H1 (cell line): ENCODE measurements around the gene MUC16. TPM values are rescaled to one million over a fixed set of nuclear protein-coding genes. Genes with fewer than 3 reads are reported as not detected.

ENCODE experiments used
- CTCF ChIA-PET: fragments of 300-600 bp; sonication (Branson Sonifier 250); formaldehyde crosslinking; loops from one replicate; lab custom pipeline; 2021; ENCODE audit not compliant: partially characterized antibody; lab: Charles Lee
- POLR2A ChIA-PET: fragments of 300-600 bp; sonication (Branson Sonifier 250); formaldehyde crosslinking; loops from one replicate; lab custom pipeline; 2021; ENCODE audit warnings: inconsistent platforms; ENCODE audit not compliant: partially characterized antibody; lab: Charles Lee
- DNase-seq, 2 experiments: peaks; one replicate each; pipeline versions ENCODE4 v3.0.0 to v3.0.0-alpha.2; 2010 to 2022; ENCODE audit warnings: low spot score in 2 of 2, low read depth in 1 of 2, mixed read lengths in 1 of 2
- FAIRE-seq: peaks from 2 replicates; lab custom pipeline; 2011; peaks lifted over from hg19 to GRCh38; lab: Jason Lieb, UNC
- H2AFZ ChIP-seq: 2 replicates; pipeline ENCODE4 v1.8.1; 2012; ENCODE audit warnings: low read length, inconsistent platforms
- H2AK5ac ChIP-seq: 2 replicates; pipeline ENCODE4 v1.6.1; 2013; ENCODE audit warnings: low read depth, low read length
- H2BK120ac ChIP-seq: replicated peaks from 2 replicates; pipeline ENCODE3; 2013; ENCODE audit warnings: low read depth, low read length, inconsistent platforms
- H2BK12ac ChIP-seq: 2 replicates; pipeline ENCODE4 v1.6.1; 2013; ENCODE audit warnings: low read depth, low read length
- H2BK15ac ChIP-seq: 2 replicates; pipeline ENCODE4 v1.6.1; 2013; ENCODE audit warnings: low read length
- H2BK20ac ChIP-seq: 2 replicates; pipeline ENCODE4 v1.6.1; 2013; ENCODE audit warnings: low read length
- H2BK5ac ChIP-seq: 2 replicates; pipeline ENCODE4 v1.6.1; 2013; ENCODE audit warnings: low read depth, low read length
- H3K14ac ChIP-seq: 2 replicates; pipeline ENCODE4 v1.6.1; 2013; ENCODE audit warnings: inconsistent platforms; ENCODE audit not compliant: insufficient read length
- H3K18ac ChIP-seq: 2 replicates; pipeline ENCODE4 v1.6.1; 2013; ENCODE audit warnings: low read length; ENCODE audit errors: extremely low read depth
- H3K23ac ChIP-seq: 2 replicates; pipeline ENCODE4 v1.6.1; 2013; ENCODE audit warnings: inconsistent platforms; ENCODE audit not compliant: insufficient read length
- H3K23me2 ChIP-seq: 2 replicates; pipeline ENCODE4 v1.6.1; 2013; ENCODE audit warnings: low read depth, low read length
- H3K27ac ChIP-seq: 2 replicates; pipeline ENCODE4 v1.6.1; 2011; ENCODE audit warnings: low read depth, low read length, inconsistent platforms
- H3K27me3 ChIP-seq, 4 experiments: replicated peaks in 1 of 4; 1 replicate in 1 of 4; 2 replicates in 3 of 4; pipeline versions ENCODE4 v1.6.1 to v1.8.1; 2011 to 2013; ENCODE audit warnings: low read length in 3 of 4, mild to moderate bottlenecking in 3 of 4, inconsistent platforms in 2 of 4, mixed read lengths in 2 of 4, moderate library complexity in 1 of 4; ENCODE audit not compliant: control insufficient read depth in 3 of 4, insufficient read depth in 3 of 4; ENCODE audit errors: extremely low read depth in 1 of 4
- H3K36me3 ChIP-seq, 4 experiments: 2 replicates each; pipeline versions ENCODE4 v1.6.1 to v1.8.1; 2011 to 2013; ENCODE audit warnings: mild to moderate bottlenecking in 4 of 4, low read length in 3 of 4, moderate library complexity in 2 of 4, control low read depth in 1 of 4, inconsistent platforms in 1 of 4; ENCODE audit not compliant: insufficient read depth in 4 of 4, control insufficient read depth in 2 of 4
- H3K4ac ChIP-seq: replicated peaks from 2 replicates; pipeline ENCODE3; 2013; ENCODE audit warnings: low read length, low read depth, mixed read lengths, inconsistent platforms; ENCODE audit not compliant: insufficient read length
- H3K4me1 ChIP-seq, 4 experiments: replicated peaks in 1 of 4; 1 replicate in 1 of 4; 2 replicates in 3 of 4; pipeline versions ENCODE4 v1.6.1 to v1.8.1; 2011 to 2013; ENCODE audit warnings: low read length in 3 of 4, inconsistent platforms in 2 of 4, mixed read lengths in 1 of 4; ENCODE audit not compliant: insufficient read depth in 4 of 4, control insufficient read depth in 3 of 4
- H3K4me2 ChIP-seq, 2 experiments: 2 replicates each; pipeline versions ENCODE4 v1.6.1 to v1.8.1; 2011 to 2013; ENCODE audit warnings: low read depth in 2 of 2, low read length in 2 of 2, control low read depth in 1 of 2, inconsistent platforms in 1 of 2, mild to moderate bottlenecking in 1 of 2; ENCODE audit not compliant: insufficient read depth in 1 of 2
- H3K4me3 ChIP-seq, 4 experiments: fragments of 200-600, 300-600 bp in 1 of 4; sonication (generic), shearing (Covaris generic), sonication (Bioruptor Twin) in 1 of 4; 2 replicates each; pipeline versions ENCODE4 v1.5.1 to v1.8.1; 2011 to 2016; ENCODE audit warnings: low read length in 4 of 4, low read depth in 3 of 4, control low read depth in 2 of 4, inconsistent platforms in 2 of 4, mild to moderate bottlenecking in 2 of 4, mixed read lengths in 1 of 4, moderate library complexity in 1 of 4; ENCODE audit not compliant: insufficient read depth in 2 of 4; ENCODE audit errors: extremely low read depth in 1 of 4
- H3K56ac ChIP-seq: replicated peaks from 2 replicates; pipeline ENCODE3; 2013; ENCODE audit warnings: low read depth, mild to moderate bottlenecking, mixed read lengths, low read length, inconsistent platforms; ENCODE audit not compliant: insufficient read length
- H3K79me1 ChIP-seq: 2 replicates; pipeline ENCODE4 v1.6.1; 2013; ENCODE audit warnings: low read depth, low read length, control low read depth
- H3K79me2 ChIP-seq, 2 experiments: 2 replicates each; pipeline versions ENCODE4 v1.6.1 to v1.8.1; 2012 to 2013; ENCODE audit warnings: low read length in 2 of 2, mild to moderate bottlenecking in 2 of 2, inconsistent platforms in 1 of 2; ENCODE audit not compliant: insufficient read depth in 2 of 2, control insufficient read depth in 1 of 2
- H3K9ac ChIP-seq, 4 experiments: replicated peaks in 1 of 4; 1 replicate in 1 of 4; 2 replicates in 3 of 4; pipeline versions ENCODE4 v1.6.1 to v1.8.1; 2011 to 2013; ENCODE audit warnings: low read depth in 3 of 4, low read length in 3 of 4, control low read depth in 2 of 4, mild to moderate bottlenecking in 2 of 4, moderate library complexity in 2 of 4, inconsistent platforms in 1 of 4; ENCODE audit errors: extremely low read depth in 1 of 4
- H3K9me3 ChIP-seq, 2 experiments: 2 replicates each; pipeline versions ENCODE4 v1.6.1 to v1.8.1; 2012 to 2013; ENCODE audit warnings: mild to moderate bottlenecking in 2 of 2, moderate library complexity in 2 of 2, control low read depth in 1 of 2, inconsistent platforms in 1 of 2, low read depth in 1 of 2, low read length in 1 of 2, mixed read lengths in 1 of 2; ENCODE audit not compliant: insufficient read depth in 2 of 2
- H4K20me1 ChIP-seq, 2 experiments: replicated peaks in 1 of 2; 2 replicates each; pipeline versions ENCODE3 to v1.8.1; 2011 to 2013; ENCODE audit warnings: inconsistent platforms in 2 of 2, low read length in 2 of 2, mild to moderate bottlenecking in 1 of 2; ENCODE audit not compliant: insufficient read depth in 2 of 2, control insufficient read depth in 1 of 2
- H4K5ac ChIP-seq: 2 replicates; pipeline ENCODE4 v1.6.1; 2013; ENCODE audit warnings: low read length, low read depth, mixed read lengths, inconsistent platforms; ENCODE audit not compliant: insufficient read length
- H4K8ac ChIP-seq: 2 replicates; pipeline ENCODE4 v1.8.0; 2013; ENCODE audit warnings: mild to moderate bottlenecking, moderate library complexity, low read length, inconsistent platforms; ENCODE audit not compliant: insufficient read depth; ENCODE audit errors: extremely low read depth
- H4K91ac ChIP-seq: replicated peaks from 2 replicates; pipeline ENCODE3; 2013; ENCODE audit warnings: low read length, mixed read lengths, inconsistent platforms; ENCODE audit not compliant: insufficient read length
- ASH2L ChIP-seq: fragments of 200-600, 300-600 bp; sonication (generic); IDR thresholded peaks from one replicate; pipeline ENCODE4 v1.7.1; 2017; ENCODE audit warnings: low read length
- CEBPB ChIP-seq: IDR thresholded peaks from 2 replicates; pipeline ENCODE4 v1.6.1; 2012; ENCODE audit warnings: low read depth, low read length
- E2F6 ChIP-seq: IDR thresholded peaks from 2 replicates; pipeline ENCODE4 v1.6.1; 2012; ENCODE audit warnings: inconsistent platforms
- JUND ChIP-seq: IDR thresholded peaks from 2 replicates; pipeline ENCODE4 v1.6.1; 2011; ENCODE audit warnings: mild to moderate bottlenecking, improper control_type of control experiment, low read length
- RFX5 ChIP-seq: IDR thresholded peaks from 2 replicates; pipeline ENCODE4 v1.6.1; 2011; ENCODE audit warnings: low read depth, low read length, improper control_type of control experiment, borderline replicate concordance
- TCF12 ChIP-seq: IDR thresholded peaks from 2 replicates; pipeline ENCODE4 v1.6.1; 2011; ENCODE audit warnings: low read depth, mild to moderate bottlenecking, low read length
- ZNF274 ChIP-seq: IDR thresholded peaks from 2 replicates; pipeline ENCODE4 v1.7.0; 2012; ENCODE audit warnings: low read length, borderline replicate concordance; ENCODE audit errors: extremely low read depth
- WGBS, 2 experiments: shearing (Covaris generic) in 1 of 2; methylation state at CpG; one replicate each; pipeline versions ENCODE4 v1.1.6 to v1.1.7; 2013 to 2015; ENCODE audit warnings: low lambda C conversion rate in 2 of 2, mixed read lengths in 2 of 2, inconsistent platforms in 1 of 2, low coverage in 1 of 2, missing lambda C conversion rate in 1 of 2; ENCODE audit not compliant: insufficient replicate concordance in 2 of 2, insufficient coverage in 1 of 2, insufficient read length in 1 of 2; ENCODE audit errors: extremely low coverage in 1 of 2, missing lambda C conversion rate in 1 of 2; 5-methylcytosine and 5-hydroxymethylcytosine counted together
- polyA plus RNA-seq, 7 experiments: library from polyadenylated mRNA; depleted of rRNA in 3 of 7; stranded (reverse) in 5 of 7; unstranded in 2 of 7; fragments of >200 nt in 5 of 7; fragments of 200-250 nt in 2 of 7; gene quantifications; 1 replicate in 5 of 7; 2 replicates in 1 of 7; 4 replicates in 1 of 7; pipeline versions ENCODE4 v1.2.1 to v1.2.3, GENCODE V29; 2011 to 2013; ENCODE audit warnings: missing spikeins in 2 of 7, mixed read lengths in 2 of 7
- total RNA-seq: library from RNA; stranded (reverse); fragmentation: NEBNext Ultra II Directional; extraction: Animal tissue kit (Norgen Biotek cat#: 25700); gene quantifications from 2 replicates; pipeline ENCODE4 v1.2.1, GENCODE V29; 2021

MUC16 gene
- total and polyA plus RNA-seq, 2 of the 8 experiments (the other 6 are each of a cell fraction or from before 2014, with no cell fraction given), result 0.17 to 0.60 TPM

- no peaks in the 10 kb centered on the region for H3K4me1 ChIP-seq
- no peak overlapping the region for H4K5ac ChIP-seq
- H3K79me2 ChIP-seq, result no peaks in the 10 kb centered on the region
- ChIA-PET POLR2A (no interaction called here), CTCF (interaction anchor here (1.0 kb wide), 1 partner anchor 400 kb away, joined by 3 read pairs; no protein-coding TSS in a partner anchor)
- no peak overlapping the region for H3K4ac ChIP-seq
- H3K14ac ChIP-seq, result no peak overlapping the region
- H2BK15ac ChIP-seq, result no peak overlapping the region
- H3K79me1 ChIP-seq, result no peaks in the 10 kb centered on the region
- H3K56ac ChIP-seq, result no peak overlapping the region
- H3K4me2 ChIP-seq, result no peak overlapping the region
- no peak overlapping the region for H4K91ac ChIP-seq
- H3K27me3 ChIP-seq, result no peaks in the 10 kb centered on the region
- H3K27ac ChIP-seq, result no peak overlapping the region
- no peak for FAIRE-seq
- H3K23me2 ChIP-seq, result no peaks in the 10 kb centered on the region
- no peak overlapping the region for H2AFZ ChIP-seq
- no peak overlapping the region for H2AK5ac ChIP-seq
- no peak overlapping the region for H3K4me3 ChIP-seq
- no peaks in the 10 kb centered on the region for H3K9me3 ChIP-seq
- H2BK120ac ChIP-seq, result no peak overlapping the region
- H3K36me3 ChIP-seq, result no peaks in the 10 kb centered on the region; a peak in 1 of 8 replicates
- no peak overlapping the region for H4K8ac ChIP-seq
- WGBS, 2 experiments, result 95% methylated on average over 3 of the region's 3 CpGs; no CpG with 5 or more reads in 1 of the 2 experiments
- H3K9ac ChIP-seq, result no peak overlapping the region
- DNase-seq, result no peak
- no peak overlapping the region for H3K18ac ChIP-seq
- H3K23ac ChIP-seq, result no peak overlapping the region
- no peak overlapping the region for H2BK12ac ChIP-seq
- H2BK20ac ChIP-seq, result no peak overlapping the region
- H4K20me1 ChIP-seq, result no peaks in the 10 kb centered on the region
- H2BK5ac ChIP-seq, result no peak overlapping the region
- no peak for TF ChIP-seq TCF12
- TF ChIP-seq JUND, result no peak
- TF ChIP-seq ZNF274, result no peak
- no peak for TF ChIP-seq CEBPB
- TF ChIP-seq RFX5, result no peak
- no peak for TF ChIP-seq E2F6
- no peak for TF ChIP-seq ASH2L
Observed at GRCh38 chr19:9044449-9044848, 34.2 kb upstream of the MUC16 start.
